Upper lobe of left lung (tissue), 4 donors: ENCODE measurements around the gene HIC1.

ENCODE experiments used
- POLR2A ChIP-seq, 4 donors: fragments of 450-650 bp; IDR thresholded peaks; one replicate each; pipeline ENCODE4 v1.5.1; 2016 to 2017; ENCODE audit warnings: antibody characterized with exemption in 4 of 4, mild to moderate bottlenecking in 2 of 4
- POLR2AphosphoS5 ChIP-seq, 2 donors: sonication (generic); formaldehyde crosslinking; IDR thresholded peaks; one replicate each; pipeline ENCODE4 v1.5.1; 2017; ENCODE audit warnings: antibody characterized with exemption in 2 of 2

GRCh38 chr17:2074919-2075318 is 20.0 kb downstream of the HIC1 start:
- TF ChIP-seq POLR2A (IDR thresholded peaks at IDR 0.05) = no peak
- TF ChIP-seq POLR2AphosphoS5 (IDR thresholded peaks at IDR 0.05) = no peak
